Adipocyte (in vitro differentiated cells): ENCODE data around the gene SEPHS1.
A peak's percentile ranks its signal among the peaks of the same experiment; 100 is the strongest.

Experiments
- DNase-seq: peaks from one replicate; pipeline ENCODE4 v3.0.0-alpha.2; 2015; ENCODE audit warnings: low read depth
- H3K27me3 ChIP-seq: replicated peaks from 2 replicates; pipeline ENCODE4 v1.7.0; 2013; ENCODE audit warnings: mild to moderate bottlenecking, low read length, moderate library complexity; ENCODE audit not compliant: control insufficient read depth, insufficient read depth
- H3K36me3 ChIP-seq: 2 replicates; pipeline ENCODE4 v1.7.0; 2013; ENCODE audit warnings: low read length, mild to moderate bottlenecking, moderate library complexity; ENCODE audit not compliant: control insufficient read depth, insufficient read depth, severe bottlenecking
- H3K4me1 ChIP-seq: 2 replicates; pipeline ENCODE4 v1.7.0; 2013; ENCODE audit warnings: mild to moderate bottlenecking, low read length, moderate library complexity; ENCODE audit not compliant: control insufficient read depth, insufficient read depth
- H3K4me3 ChIP-seq: 2 replicates; pipeline ENCODE4 v1.7.0; 2013; ENCODE audit warnings: mild to moderate bottlenecking, low read length, moderate library complexity
- H3K9ac ChIP-seq: 2 replicates; pipeline ENCODE4 v1.7.0; 2013; ENCODE audit warnings: mild to moderate bottlenecking, low read length, moderate library complexity
- H3K9me3 ChIP-seq: 2 replicates; pipeline ENCODE4 v1.7.0; 2013; ENCODE audit warnings: mild to moderate bottlenecking, low read length, moderate library complexity; ENCODE audit not compliant: control insufficient read depth

SEPHS1 gene, protein sequence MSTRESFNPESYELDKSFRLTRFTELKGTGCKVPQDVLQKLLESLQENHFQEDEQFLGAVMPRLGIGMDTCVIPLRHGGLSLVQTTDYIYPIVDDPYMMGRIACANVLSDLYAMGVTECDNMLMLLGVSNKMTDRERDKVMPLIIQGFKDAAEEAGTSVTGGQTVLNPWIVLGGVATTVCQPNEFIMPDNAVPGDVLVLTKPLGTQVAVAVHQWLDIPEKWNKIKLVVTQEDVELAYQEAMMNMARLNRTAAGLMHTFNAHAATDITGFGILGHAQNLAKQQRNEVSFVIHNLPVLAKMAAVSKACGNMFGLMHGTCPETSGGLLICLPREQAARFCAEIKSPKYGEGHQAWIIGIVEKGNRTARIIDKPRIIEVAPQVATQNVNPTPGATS

DNA sequence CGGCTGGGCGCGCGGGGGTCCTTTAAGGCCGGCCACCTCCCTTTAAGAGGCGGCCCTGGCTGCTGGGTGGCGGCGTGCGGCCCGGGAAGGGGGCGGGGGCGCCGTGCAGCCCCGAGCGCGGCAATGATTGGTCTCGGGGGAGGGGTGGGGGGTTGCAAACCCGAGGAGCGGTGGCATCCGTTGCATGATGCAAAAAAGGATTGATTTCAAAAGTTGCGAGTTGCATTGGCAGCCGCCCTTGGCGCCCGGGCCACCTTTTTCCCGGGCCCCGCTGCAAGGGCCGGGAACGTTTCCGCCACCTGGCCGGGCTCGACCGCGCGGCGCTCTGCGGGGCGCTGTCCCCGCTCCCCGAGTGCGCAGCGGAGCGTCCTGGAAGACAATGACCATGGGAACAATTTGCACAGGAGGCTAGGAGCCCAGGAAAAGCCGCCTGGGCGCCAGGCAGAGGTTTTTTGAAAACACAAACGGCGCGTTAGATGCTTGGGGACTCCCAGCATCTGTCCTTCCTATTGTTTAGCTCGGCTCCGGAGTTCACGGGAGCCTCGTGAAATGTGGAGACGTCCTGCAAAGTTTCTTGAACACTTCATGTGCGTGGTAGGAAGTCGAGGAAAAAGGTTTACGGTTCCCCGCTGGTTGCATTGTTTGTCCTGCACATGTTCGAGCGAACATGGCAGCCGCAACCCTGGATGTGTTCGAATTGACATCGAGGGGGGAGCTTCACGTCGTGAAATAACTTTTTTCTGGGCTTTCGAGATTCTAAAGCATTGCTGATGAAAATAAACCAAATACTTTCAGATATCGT lies at the start of gene SEPHS1:
TSS of gene SEPHS1 (minus strand) at position 78 of the 802 bp plus-strand sequence. CDS start 3,343 bp downstream, outside the sequence.
- H3K4me1 ChIP-seq = peaks cover 32% of the 10 kb centered on the region
- H3K27me3 ChIP-seq = peaks cover 24% of the 10 kb centered on the region
- no peaks in the 10 kb centered on the region for H3K9me3 ChIP-seq

GRCh38 chr10:13397052-13397451 lies 49.0 kb upstream of the SEPHS1 start:
- Histone ChIP-seq H3K36me3 (no peaks in the 10 kb centered on the region), H3K9ac (no peak overlapping the region), H3K27me3 (peaks cover 20% of the 10 kb centered on the region), H3K9me3 (peaks cover 11% of the 10 kb centered on the region), H3K4me3 (no peak overlapping the region), H3K4me1 (no peaks in the 10 kb centered on the region)
- no peak for DNase-seq

More for the DNA sequence above, at the start of gene SEPHS1:
- Histone ChIP-seq H3K36me3 (no peaks in the 10 kb centered on the region), H3K4me3 (peak within 1 kb of the TSS; percentile 91), H3K9ac (peak within 1 kb of the TSS; percentile 90)
- DNase-seq = peak; percentile 86

GRCh38 chr10:13396369-13396768 lies 48.3 kb upstream of the SEPHS1 start:
- no peak overlapping the region for H3K9ac ChIP-seq
- no peak for DNase-seq
- peaks cover 17% of the 10 kb centered on the region for H3K27me3 ChIP-seq
- H3K4me1 ChIP-seq = no peaks in the 10 kb centered on the region
- H3K4me3 ChIP-seq = no peak overlapping the region
- peaks cover 11% of the 10 kb centered on the region for H3K9me3 ChIP-seq
- H3K36me3 ChIP-seq = no peaks in the 10 kb centered on the region

- H3K27me3 ChIP-seq = peaks cover 16% of the 10 kb centered on the region
- H3K9ac ChIP-seq = no peak overlapping the region
- no peaks in the 10 kb centered on the region for H3K36me3 ChIP-seq
- H3K4me1 ChIP-seq = no peaks in the 10 kb centered on the region
- no peak for DNase-seq
- no peak overlapping the region for H3K4me3 ChIP-seq
- peaks cover 11% of the 10 kb centered on the region for H3K9me3 ChIP-seq
Measured at GRCh38 chr10:13395540-13395939, 47.4 kb upstream of the SEPHS1 start.

DNA sequence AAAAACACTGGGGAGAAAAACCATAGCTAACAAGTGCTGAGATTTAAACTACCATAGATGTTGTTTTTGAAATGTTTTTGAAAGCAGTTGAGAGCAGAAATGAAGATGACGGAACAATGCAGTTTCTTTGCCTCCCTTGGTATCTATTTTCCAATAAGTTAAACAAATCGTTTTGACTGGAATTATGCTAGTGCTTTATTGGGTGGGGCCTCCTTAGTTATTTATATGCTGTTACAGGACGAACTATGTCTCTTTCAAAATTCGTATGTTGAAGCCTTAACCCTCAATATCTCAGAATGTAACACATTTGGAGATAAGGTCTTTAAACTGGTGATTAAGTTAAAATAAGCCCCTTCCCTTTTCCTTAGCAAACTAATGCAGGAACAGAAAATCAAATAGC lies 45.5 kb upstream of the SEPHS1 start:
- no peaks in the 10 kb centered on the region for H3K4me1 ChIP-seq

GRCh38 chr10:13392701-13393100 lies 44.6 kb upstream of the SEPHS1 start:
- no peak overlapping the region for H3K9ac ChIP-seq
- H3K36me3 ChIP-seq = no peaks in the 10 kb centered on the region
- peaks cover 5% of the 10 kb centered on the region for H3K9me3 ChIP-seq
- H3K4me3 ChIP-seq = no peak overlapping the region
- no peak for DNase-seq
- no peaks in the 10 kb centered on the region for H3K4me1 ChIP-seq
- H3K27me3 ChIP-seq = peaks cover 31% of the 10 kb centered on the region

More for the DNA sequence above, 45.5 kb upstream of the SEPHS1 start:
- no peaks in the 10 kb centered on the region for H3K36me3 ChIP-seq
- DNase-seq = no peak
- no peak overlapping the region for H3K9ac ChIP-seq
- peaks cover 29% of the 10 kb centered on the region for H3K27me3 ChIP-seq
- H3K4me3 ChIP-seq = no peak overlapping the region
- H3K9me3 ChIP-seq = peaks cover 5% of the 10 kb centered on the region

- Histone ChIP-seq H3K4me3 (no peak overlapping the region), H3K27me3 (peaks cover 31% of the 10 kb centered on the region), H3K36me3 (no peaks in the 10 kb centered on the region), H3K9ac (no peak overlapping the region), H3K9me3 (no peaks in the 10 kb centered on the region), H3K4me1 (no peaks in the 10 kb centered on the region)
- no peak for DNase-seq
Measured at GRCh38 chr10:13390604-13391522, 42.8 kb upstream of the SEPHS1 start.

- Histone ChIP-seq H3K9me3 (no peaks in the 10 kb centered on the region), H3K36me3 (no peaks in the 10 kb centered on the region), H3K9ac (no peak overlapping the region), H3K27me3 (peaks cover 31% of the 10 kb centered on the region), H3K4me1 (no peaks in the 10 kb centered on the region), H3K4me3 (no peak overlapping the region)
- no peak for DNase-seq
Measured at GRCh38 chr10:13388478-13389230, 40.6 kb upstream of the SEPHS1 start.

GRCh38 chr10:13386021-13386420 lies 37.9 kb upstream of the SEPHS1 start:
- Histone ChIP-seq H3K36me3 (no peaks in the 10 kb centered on the region), H3K4me1 (peaks cover 7% of the 10 kb centered on the region), H3K9me3 (no peaks in the 10 kb centered on the region), H3K27me3 (peaks cover 45% of the 10 kb centered on the region), H3K4me3 (no peak overlapping the region), H3K9ac (no peak overlapping the region)
- no peak for DNase-seq

GRCh38 chr10:13383399-13383761 lies 35.3 kb upstream of the SEPHS1 start:
- Histone ChIP-seq H3K9me3 (no peaks in the 10 kb centered on the region), H3K4me3 (peak overlapping the region; percentile 33), H3K36me3 (no peaks in the 10 kb centered on the region), H3K4me1 (peaks cover 7% of the 10 kb centered on the region), H3K27me3 (peaks cover 37% of the 10 kb centered on the region), H3K9ac (no peak overlapping the region)
- no peak for DNase-seq
